Left ventricle myocardium inferior (tissue), 1 donor: ENCODE measurements around the gene SLC15A4. TPM values are rescaled to one million over a fixed set of nuclear protein-coding genes. Genes with fewer than 3 reads are reported as not detected.

Experiments
- DNase-seq: peaks from one replicate; pipeline ENCODE4 v3.0.0-alpha.2; 2020
- H3K27ac ChIP-seq: fragments of 200-600 bp; replicated peaks from 2 replicates; pipeline ENCODE4 v1.8.0; 2021
- H3K27me3 ChIP-seq: fragments of 200-600 bp; 2 replicates; pipeline ENCODE4 v1.8.0; 2021; ENCODE audit warnings: low read depth
- H3K36me3 ChIP-seq: fragments of 200-600 bp; 2 replicates; pipeline ENCODE4 v1.8.0; 2021
- H3K4me1 ChIP-seq: fragments of 200-600 bp; 2 replicates; pipeline ENCODE4 v1.8.0; 2021
- H3K4me3 ChIP-seq: fragments of 200-600 bp; 2 replicates; pipeline ENCODE4 v1.8.0; 2021; ENCODE audit warnings: mild to moderate bottlenecking, moderate library complexity
- H3K9me3 ChIP-seq: fragments of 200-600 bp; replicated peaks from 2 replicates; pipeline ENCODE4 v1.8.0; 2021
- CTCF ChIP-seq: fragments of 200-600 bp; IDR thresholded peaks from 2 replicates; pipeline ENCODE4 v1.8.0; 2021; ENCODE audit warnings: antibody characterized with exemption, mild to moderate bottlenecking, borderline replicate concordance
- intact Hi-C: fragments of 100-400 bp; cut with micrococcal nuclease; formaldehyde crosslinking; loops from one replicate; pipeline ENCODE4 v1.11.0; 2022
- long read RNA-seq: library from polyadenylated mRNA; unstranded; transcript quantifications from one replicate; pipeline ENCODE4 v2.0.0, GENCODE V29; 2021
- total RNA-seq: library from RNA; stranded (reverse); fragmentation: NEBNext Ultra II Directional; extraction: Animal tissue kit (Norgen Biotek cat#: 25700); gene quantifications from one replicate; pipeline ENCODE4 v1.2.1, GENCODE V29; 2021
- donor health status: DM: no; HTN: yes; CAD: no; lungs with severe emphysema.

SLC15A4 gene
- 15.4 TPM for total RNA-seq
- long read RNA-seq, transcript SLC15A4-201 (8 exons, 2,779 nt): major isoform, 47 of 71 reads
- long read RNA-seq, transcript SLC15A4-204 (7 exons, 2,402 nt): minor isoform, 13 of 71 reads
- long read RNA-seq, partial matches to known transcripts: 5 of 71 reads
- long read RNA-seq, other reads (novel, unspliced or antisense): 6 of 71 reads

GRCh38 chr12:128823916-128824839, at the start of gene SLC15A4:
Gene SLC15A4, minus strand, starts transcription at chr12:128823958. Its CDS starts 15 bp downstream, at chr12:128823943.
- H3K27ac ChIP-seq: peak within 1 kb of the TSS; percentile 88
- no peaks in the 10 kb centered on the region for H3K36me3 ChIP-seq
- peak; percentile 98 for DNase-seq
- no peaks in the 10 kb centered on the region for H3K27me3 ChIP-seq
- H3K4me3 ChIP-seq: peak within 1 kb of the TSS; percentile 95
- intact Hi-C loops: no loop called here
- H3K4me1 ChIP-seq: peaks cover 54% of the 10 kb centered on the region
- peaks cover 5% of the 10 kb centered on the region for H3K9me3 ChIP-seq
- TF ChIP-seq CTCF: peak; percentile 23

- no peak for TF ChIP-seq CTCF
Observed at GRCh38 chr12:128872303-128872702, 48.5 kb upstream of the SLC15A4 start.

GRCh38 chr12:128871516-128871892, 47.7 kb upstream of the SLC15A4 start:
- intact Hi-C loops: no loop called here
- no peak overlapping the region for H3K4me3 ChIP-seq
- no peaks in the 10 kb centered on the region for H3K36me3 ChIP-seq
- no peak overlapping the region for H3K27ac ChIP-seq
- no peak for TF ChIP-seq CTCF
- H3K9me3 ChIP-seq: peaks cover 14% of the 10 kb centered on the region
- DNase-seq: no peak
- H3K27me3 ChIP-seq: peaks cover 31% of the 10 kb centered on the region
- H3K4me1 ChIP-seq: no peaks in the 10 kb centered on the region

More at GRCh38 chr12:128872303-128872702, 48.5 kb upstream of the SLC15A4 start:
- peaks cover 24% of the 10 kb centered on the region for H3K27me3 ChIP-seq
- no peak for DNase-seq
- no peaks in the 10 kb centered on the region for H3K36me3 ChIP-seq
- no peak overlapping the region for H3K4me3 ChIP-seq
- H3K27ac ChIP-seq: no peak overlapping the region
- peaks cover 22% of the 10 kb centered on the region for H3K9me3 ChIP-seq
- intact Hi-C loops: no loop called here
- H3K4me1 ChIP-seq: no peaks in the 10 kb centered on the region

- TF ChIP-seq CTCF: no peak
- Histone ChIP-seq H3K4me3 (no peak overlapping the region), H3K27me3 (peaks cover 24% of the 10 kb centered on the region), H3K4me1 (peaks cover 14% of the 10 kb centered on the region), H3K36me3 (no peaks in the 10 kb centered on the region), H3K27ac (no peak overlapping the region), H3K9me3 (no peaks in the 10 kb centered on the region)
- DNase-seq: no peak
- intact Hi-C loops: no loop called here
Observed at GRCh38 chr12:128867466-128867865, 43.7 kb upstream of the SLC15A4 start.

GRCh38 chr12:128864516-128865186, 40.9 kb upstream of the SLC15A4 start:
- no peak overlapping the region for H3K4me3 ChIP-seq
- H3K27ac ChIP-seq: no peak overlapping the region
- H3K36me3 ChIP-seq: no peaks in the 10 kb centered on the region
- intact Hi-C loops: no loop called here
- no peak for TF ChIP-seq CTCF
- H3K4me1 ChIP-seq: peaks cover 14% of the 10 kb centered on the region
- H3K9me3 ChIP-seq: no peaks in the 10 kb centered on the region
- H3K27me3 ChIP-seq: peaks cover 43% of the 10 kb centered on the region
- DNase-seq: peak; percentile 50
